Measurements from ENCODE around the gene HDDC3. TPM values are rescaled to one million over a fixed set of nuclear protein-coding genes. Genes with fewer than 3 reads are reported as not detected.
A peak's percentile ranks its signal among the peaks of the same experiment; 100 is the strongest.

The HDDC3 gene
- 12.7 TPM for total RNA-seq

- peak; percentile 63 for ATAC-seq
- peak; percentile 96 for DNase-seq (ENCODE audit: low spot score)
- intact Hi-C loops (cut with DNase I): no loop called here
These were observed at the start of gene HDDC3 for GRCh38 chr15:90931828-90932659. TSS of gene HDDC3 (minus strand) at chr15:90932549. CDS start at chr15:90932540, 9 bp downstream.

GRCh38 chr15:90982135-90982534, 49.8 kb upstream of the HDDC3 start:
- no peak for ATAC-seq
- intact Hi-C loops (cut with DNase I): no loop called here
- DNase-seq (ENCODE audit: low spot score): no peak

- DNase-seq (ENCODE audit: low spot score): no peak
- intact Hi-C loops (cut with DNase I): no loop called here
- ATAC-seq: no peak
These were observed 49.3 kb upstream of the HDDC3 start for GRCh38 chr15:90981681-90982080.

GRCh38 chr15:90979582-90979981, 47.2 kb upstream of the HDDC3 start:
- ATAC-seq (no peak), DNase-seq (ENCODE audit: low spot score) (no peak)
- intact Hi-C loops (cut with DNase I): no loop called here

- intact Hi-C loops (cut with DNase I): no loop called here
- no peak for DNase-seq (ENCODE audit: low spot score)
- ATAC-seq: no peak
These were observed 41.9 kb upstream of the HDDC3 start for GRCh38 chr15:90974216-90974615.

- ATAC-seq: no peak
- no peak for DNase-seq (ENCODE audit: low spot score)
- intact Hi-C loops (cut with DNase I): no loop called here
These were observed 39.8 kb upstream of the HDDC3 start for GRCh38 chr15:90972133-90972532.

- ATAC-seq (no peak), DNase-seq (ENCODE audit: low spot score) (no peak)
- intact Hi-C loops (cut with DNase I): no loop called here
These were observed 37.9 kb upstream of the HDDC3 start for GRCh38 chr15:90970274-90970673.

GRCh38 chr15:90968434-90968833, 36.1 kb upstream of the HDDC3 start:
- intact Hi-C loops (cut with DNase I): no loop called here
- DNase-seq (ENCODE audit: low spot score) (no peak), ATAC-seq (no peak)

- DNase-seq (ENCODE audit: low spot score): no peak
- intact Hi-C loops (cut with DNase I): no loop called here
- no peak for ATAC-seq
These were observed 34.9 kb upstream of the HDDC3 start for GRCh38 chr15:90967206-90967605.

- no peak for ATAC-seq
- intact Hi-C loops (cut with DNase I): no loop called here
- DNase-seq (ENCODE audit: low spot score): no peak
These were observed 33.9 kb upstream of the HDDC3 start for GRCh38 chr15:90966262-90966661.

- intact Hi-C loops (cut with DNase I): no loop called here
- no peak for ATAC-seq
These were observed 29.7 kb upstream of the HDDC3 start for GRCh38 chr15:90962021-90962420.

GRCh38 chr15:90960298-90961091, 28.1 kb upstream of the HDDC3 start:
- DNase-seq (ENCODE audit: low spot score) (no peak), ATAC-seq (peak; percentile 28)
- intact Hi-C loops (cut with DNase I): no loop called here

More at GRCh38 chr15:90962021-90962420, 29.7 kb upstream of the HDDC3 start:
- no peak for DNase-seq (ENCODE audit: low spot score)

GRCh38 chr15:90959894-90960293, 27.5 kb upstream of the HDDC3 start:
- intact Hi-C loops (cut with DNase I): no loop called here
- ATAC-seq: peak; percentile 16
- DNase-seq (ENCODE audit: low spot score): no peak

GRCh38 chr15:90959028-90959595, 26.8 kb upstream of the HDDC3 start:
- ATAC-seq (no peak), DNase-seq (ENCODE audit: low spot score) (no peak)
- intact Hi-C loops (cut with DNase I): no loop called here

- intact Hi-C loops (cut with DNase I): no loop called here
- DNase-seq (ENCODE audit: low spot score): no peak
These were observed 25.4 kb upstream of the HDDC3 start for GRCh38 chr15:90957791-90958190.

GRCh38 chr15:90957031-90957790, 24.9 kb upstream of the HDDC3 start:
- intact Hi-C loops (cut with DNase I): no loop called here
- no peak for ATAC-seq
- no peak for DNase-seq (ENCODE audit: low spot score)

More at GRCh38 chr15:90957791-90958190, 25.4 kb upstream of the HDDC3 start:
- ATAC-seq: no peak

GRCh38 chr15:90956274-90957030, 24.1 kb upstream of the HDDC3 start:
- peak; percentile 25 for ATAC-seq
- peak; percentile 88 for DNase-seq (ENCODE audit: low spot score)
- intact Hi-C loops (cut with DNase I): no loop called here

- no peak for DNase-seq (ENCODE audit: low spot score)
- intact Hi-C loops (cut with DNase I): no loop called here
- no peak for ATAC-seq
These were observed 23.4 kb upstream of the HDDC3 start for GRCh38 chr15:90955624-90956273.

All from sciatic nerve (tissue), 2 donors.